Mucosa of descending colon (tissue), 3 donors: ENCODE data around the gene YBX2. TPM values are rescaled to one million over a fixed set of nuclear protein-coding genes. Genes with fewer than 3 reads are reported as not detected.

Experiments
- ATAC-seq: fragments of 200-7000 bp; cut with Tn5 transposase; one replicate; pipeline ENCODE4 v1.9.1; 2020; ENCODE audit warnings: mild to moderate bottlenecking, moderate library complexity
- DNase-seq, 3 donors: peaks; one replicate each; pipeline ENCODE4 v3.0.0-alpha.2; 2020
- H3K36me3 ChIP-seq: fragments of 200-600 bp; one replicate; pipeline ENCODE4 v1.8.0; 2021; ENCODE audit warnings: low read depth, mild to moderate bottlenecking
- H3K4me1 ChIP-seq: fragments of 200-600 bp; one replicate; pipeline ENCODE4 v1.8.0; 2021; ENCODE audit warnings: low read depth, mild to moderate bottlenecking
- H3K4me3 ChIP-seq: fragments of 200-600 bp; one replicate; pipeline ENCODE4 v1.8.0; 2021; ENCODE audit warnings: mild to moderate bottlenecking
- H3K9me3 ChIP-seq: fragments of 200-600 bp; one replicate; pipeline ENCODE4 v1.8.0; 2021; ENCODE audit warnings: mild to moderate bottlenecking
- intact Hi-C, 2 donors: fragments of 100-400 bp; cut with DNase I in 1 of 2; cut with micrococcal nuclease in 1 of 2; formaldehyde crosslinking; loops; one replicate each; pipeline versions ENCODE4 v1.11.0 to v1.11.1; 2022; cut with DNase I, micrococcal nuclease
- total RNA-seq, 3 donors: library from RNA; stranded (reverse); fragmentation: NEBNext Ultra II Directional in 2 of 3; extraction: Animal tissue kit (Norgen Biotek cat#: 25700) in 2 of 3; gene quantifications; one replicate each; pipeline versions ENCODE4 v1.2.1 to v1.2.4, GENCODE V29; 2021 to 2023
- TF ChIP-seq, protein P1 (sequence below): fragments of 200-600 bp; IDR thresholded peaks from one replicate; pipeline ENCODE4 v1.8.0; 2022; ENCODE audit warnings: antibody characterized with exemption, mild to moderate bottlenecking
- donor health status: DM: no; HTN: no; CAD: no; lungs with moderate emphysema.
- donor health status: DM: no; HTN: no; CAD: no.
- donor health status: DM: no; HTN: yes; CAD: no.

Gene YBX2
- total RNA-seq, 3 donors from 2014 or later = 17.9 to 71.4 (median 37.8) TPM

DNA sequence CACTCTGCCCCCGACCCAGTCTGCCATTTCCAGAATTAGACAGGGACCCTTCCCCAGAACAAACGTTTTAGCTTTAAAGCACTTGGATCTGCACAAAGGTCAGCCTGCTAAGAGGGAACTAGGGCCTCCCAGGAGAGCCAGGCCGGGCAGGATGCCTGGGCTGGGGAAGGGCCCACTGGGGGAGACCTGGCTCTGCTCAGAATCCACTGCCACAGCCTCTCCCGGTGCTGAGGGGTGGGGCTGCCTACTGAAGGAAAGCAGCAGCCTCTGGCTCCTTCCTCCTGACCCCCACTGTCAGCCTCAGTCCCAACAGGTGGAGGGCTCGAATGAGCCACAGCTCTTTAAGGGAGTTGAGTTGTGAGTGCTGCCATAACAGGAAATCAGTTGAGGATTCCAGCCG is 1.7 kb downstream of the YBX2 start:
- Histone ChIP-seq H3K36me3 (no peaks in the 10 kb centered on the region), H3K4me3 (no peak overlapping the region), H3K4me1 (peaks cover 23% of the 10 kb centered on the region), H3K9me3 (no peaks in the 10 kb centered on the region)
- intact Hi-C loops = no loop called here
- TF ChIP-seq, protein P1, sequence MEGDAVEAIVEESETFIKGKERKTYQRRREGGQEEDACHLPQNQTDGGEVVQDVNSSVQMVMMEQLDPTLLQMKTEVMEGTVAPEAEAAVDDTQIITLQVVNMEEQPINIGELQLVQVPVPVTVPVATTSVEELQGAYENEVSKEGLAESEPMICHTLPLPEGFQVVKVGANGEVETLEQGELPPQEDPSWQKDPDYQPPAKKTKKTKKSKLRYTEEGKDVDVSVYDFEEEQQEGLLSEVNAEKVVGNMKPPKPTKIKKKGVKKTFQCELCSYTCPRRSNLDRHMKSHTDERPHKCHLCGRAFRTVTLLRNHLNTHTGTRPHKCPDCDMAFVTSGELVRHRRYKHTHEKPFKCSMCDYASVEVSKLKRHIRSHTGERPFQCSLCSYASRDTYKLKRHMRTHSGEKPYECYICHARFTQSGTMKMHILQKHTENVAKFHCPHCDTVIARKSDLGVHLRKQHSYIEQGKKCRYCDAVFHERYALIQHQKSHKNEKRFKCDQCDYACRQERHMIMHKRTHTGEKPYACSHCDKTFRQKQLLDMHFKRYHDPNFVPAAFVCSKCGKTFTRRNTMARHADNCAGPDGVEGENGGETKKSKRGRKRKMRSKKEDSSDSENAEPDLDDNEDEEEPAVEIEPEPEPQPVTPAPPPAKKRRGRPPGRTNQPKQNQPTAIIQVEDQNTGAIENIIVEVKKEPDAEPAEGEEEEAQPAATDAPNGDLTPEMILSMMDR = no peak
- DNase-seq (peak in 1 of 3 donors; percentile 41), ATAC-seq (no peak)

DNA sequence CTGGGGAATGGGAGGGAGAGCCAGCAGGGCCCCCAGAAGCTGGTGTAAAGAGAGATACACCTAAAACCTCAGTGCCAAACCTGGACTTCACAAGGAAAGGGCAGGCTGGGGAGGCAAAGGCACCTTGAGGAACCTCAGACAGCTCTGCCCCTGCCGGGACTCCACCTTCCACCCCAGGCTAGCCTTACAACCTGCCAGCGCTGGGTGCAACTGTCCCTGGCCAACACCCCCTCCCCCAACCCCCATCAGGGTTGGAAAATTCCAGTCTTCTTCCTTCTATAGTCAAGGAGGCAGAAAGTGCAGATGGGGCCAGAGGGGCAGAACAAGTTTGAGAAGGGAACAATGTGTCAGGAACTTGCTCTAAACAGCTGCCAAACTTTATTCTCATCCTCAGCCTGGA is 2.2 kb downstream of the YBX2 start:
- TF ChIP-seq, protein P1 = no peak
- intact Hi-C loops = no loop called here
- DNase-seq (no peak), ATAC-seq (no peak)
- Histone ChIP-seq H3K4me3 (no peak overlapping the region), H3K4me1 (peaks cover 23% of the 10 kb centered on the region), H3K36me3 (no peaks in the 10 kb centered on the region), H3K9me3 (no peaks in the 10 kb centered on the region)

DNA sequence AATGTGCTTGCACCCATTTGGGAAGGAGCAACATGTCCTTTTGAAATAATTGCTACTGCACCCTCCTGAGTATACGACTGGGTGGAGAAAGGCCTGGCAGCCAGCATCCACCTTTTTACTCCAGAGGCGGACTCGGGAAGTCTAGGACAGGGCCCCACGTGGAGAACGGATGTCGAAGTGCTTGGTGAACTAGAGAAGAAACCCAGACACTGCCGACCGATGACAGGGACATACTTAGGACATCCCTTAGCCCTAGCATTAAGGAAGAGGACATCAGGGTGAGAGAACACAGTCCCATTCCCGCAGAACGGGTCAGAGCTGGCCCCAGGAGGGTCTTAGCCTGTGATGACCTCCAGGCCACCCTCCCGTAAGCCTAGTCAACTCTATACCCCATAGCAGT is 3.8 kb downstream of the YBX2 start:
- Histone ChIP-seq H3K36me3 (no peaks in the 10 kb centered on the region), H3K9me3 (no peaks in the 10 kb centered on the region), H3K4me1 (peaks cover 14% of the 10 kb centered on the region), H3K4me3 (no peak overlapping the region)
- no peak for DNase-seq
- intact Hi-C loops = no loop called here
- TF ChIP-seq, protein P1 = no peak
- no peak for ATAC-seq

DNA sequence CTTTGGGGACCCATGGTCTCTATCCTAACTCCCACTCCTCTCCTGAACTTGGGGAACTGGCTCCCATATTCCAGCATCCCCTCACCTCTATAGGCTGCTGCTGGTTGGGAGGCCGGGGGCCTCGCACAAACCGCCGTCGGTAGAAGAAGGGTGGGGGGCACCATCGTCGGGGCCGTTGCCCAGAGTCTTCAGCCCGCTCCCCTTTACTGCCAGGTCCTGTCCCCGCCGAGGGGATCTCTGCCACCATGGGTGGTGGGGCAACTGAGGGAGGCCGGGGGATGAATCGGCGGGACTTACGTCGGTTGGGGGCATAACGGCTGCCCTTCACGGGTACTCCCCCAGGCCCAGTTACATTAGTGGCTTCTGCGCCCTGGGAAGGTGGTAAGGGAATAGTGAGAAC is 4.3 kb downstream of the YBX2 start:
- Histone ChIP-seq H3K4me3 (no peak overlapping the region), H3K4me1 (peaks cover 10% of the 10 kb centered on the region), H3K36me3 (no peaks in the 10 kb centered on the region), H3K9me3 (no peaks in the 10 kb centered on the region)
- ATAC-seq (no peak), DNase-seq (no peak)
- intact Hi-C loops = no loop called here
- TF ChIP-seq, protein P1 = no peak

DNA sequence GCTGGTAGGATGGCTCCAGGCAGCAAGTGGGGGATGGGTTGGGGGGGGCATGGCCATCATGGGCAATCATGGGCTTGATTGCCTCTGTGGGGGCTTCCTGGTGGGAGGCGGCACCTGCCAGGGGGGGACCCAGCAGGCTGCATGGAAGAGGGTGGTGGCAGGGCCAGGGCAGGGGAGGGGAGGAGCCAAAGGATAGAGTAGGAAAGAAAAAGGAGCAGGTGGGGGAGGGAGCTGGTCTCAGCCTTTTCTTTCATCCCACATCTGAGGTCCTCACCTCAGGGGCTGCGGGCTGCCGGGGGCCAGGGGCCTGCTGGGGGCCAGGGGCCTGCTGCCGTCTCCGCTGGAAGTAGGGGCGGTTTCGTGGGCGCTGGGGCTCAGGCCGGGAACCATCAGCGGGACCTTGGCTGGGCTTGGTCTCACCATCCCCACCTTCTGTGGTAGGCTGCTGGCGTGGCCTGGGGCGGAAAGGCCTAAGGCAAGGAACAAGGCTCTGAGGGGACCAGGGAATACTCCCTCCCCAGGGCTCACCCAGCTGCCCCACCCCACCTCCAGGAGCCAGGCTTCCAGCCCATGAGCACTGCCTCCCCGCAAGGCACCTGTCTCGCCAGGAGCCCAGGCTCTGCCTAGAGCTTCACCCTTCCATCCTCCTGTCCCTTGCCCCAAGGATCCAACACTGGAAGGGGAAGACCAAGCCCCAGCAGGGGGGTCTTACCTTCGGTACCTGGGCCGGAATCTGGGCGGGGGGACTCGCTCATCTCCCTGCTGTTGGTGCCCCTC is 5.0 kb downstream of the YBX2 start:
- ATAC-seq (no peak), DNase-seq (no peak)
- intact Hi-C loops = no loop called here
- H3K4me1 ChIP-seq = peaks cover 8% of the 10 kb centered on the region
- TF ChIP-seq, protein P1 = no peak
- H3K4me3 ChIP-seq = no peak overlapping the region
- no peaks in the 10 kb centered on the region for H3K36me3 ChIP-seq
- H3K9me3 ChIP-seq = no peaks in the 10 kb centered on the region
